HCT116 (cell line): Measurements from ENCODE around the gene DVL2.

Experiments
- CBX3 ChIP-seq: IDR thresholded peaks from 2 replicates; pipeline ENCODE4 v1.6.1; 2012; ENCODE audit warnings: low read depth
- CEBPB ChIP-seq: IDR thresholded peaks from 2 replicates; pipeline ENCODE4 v1.6.1; 2012; ENCODE audit warnings: low read depth
- EGR1 ChIP-seq: IDR thresholded peaks from 2 replicates; pipeline ENCODE4 v1.6.1; 2012; ENCODE audit warnings: low read depth
- EZH2 ChIP-seq: fragments of 200-600 bp; sonication (generic); IDR thresholded peaks from 2 replicates; pipeline ENCODE4 v1.6.1; 2017; ENCODE audit warnings: antibody characterized with exemption, mixed run types
- JUND ChIP-seq: IDR thresholded peaks from 2 replicates; pipeline ENCODE4 v1.6.1; 2012
- POLR2A ChIP-seq: IDR thresholded peaks from 2 replicates; pipeline ENCODE4 v1.7.0; 2011; ENCODE audit warnings: borderline replicate concordance; ENCODE audit not compliant: insufficient read depth, insufficient read length; ENCODE audit errors: extremely low read depth
- POLR2AphosphoS5 ChIP-seq: IDR thresholded peaks from 2 replicates; pipeline ENCODE4 v1.6.1; 2011; ENCODE audit warnings: mild to moderate bottlenecking, low read depth, low read length, moderate library complexity
- RAD21 ChIP-seq: IDR thresholded peaks from 2 replicates; pipeline ENCODE4 v1.6.1; 2012; ENCODE audit warnings: low read depth, mild to moderate bottlenecking
- REST ChIP-seq: IDR thresholded peaks from 2 replicates; pipeline ENCODE4 v1.6.1; 2012; ENCODE audit warnings: low read depth
- SIN3A ChIP-seq: IDR thresholded peaks from 2 replicates; pipeline ENCODE4 v1.6.1; 2012; ENCODE audit warnings: low read depth
- YY1 ChIP-seq: IDR thresholded peaks from 2 replicates; pipeline ENCODE4 v1.6.1; 2011; ENCODE audit warnings: low read length, low read depth, moderate library complexity, mild to moderate bottlenecking; ENCODE audit not compliant: insufficient replicate concordance; ENCODE audit errors: extremely low read depth
- ZNF274 ChIP-seq: fragments of 200-500 bp; sonication (Bioruptor generic); IDR thresholded peaks from 2 replicates; pipeline ENCODE4 v1.6.1; 2014; ENCODE audit warnings: mild to moderate bottlenecking, low read depth, low read length, inconsistent platforms
- TF ChIP-seq, protein P1 (sequence below), 3 experiments: fragments of 200-600 bp in 1 of 3; sonication (generic) in 1 of 3; IDR thresholded peaks in 2 of 3; conservative IDR thresholded peaks in 1 of 3; 2 replicates each; pipeline ENCODE4 v1.5.1; 2012 to 2017; ENCODE audit warnings: low read depth in 2 of 3, low read length in 2 of 3, antibody characterized with exemption in 1 of 3, borderline replicate concordance in 1 of 3, control low read depth in 1 of 3, mild to moderate bottlenecking in 1 of 3, mixed read lengths in 1 of 3, mixed run types in 1 of 3, moderate library complexity in 1 of 3; ENCODE audit not compliant: insufficient read depth in 1 of 3

- TF ChIP-seq POLR2A = no peak
- TF ChIP-seq, protein P1, sequence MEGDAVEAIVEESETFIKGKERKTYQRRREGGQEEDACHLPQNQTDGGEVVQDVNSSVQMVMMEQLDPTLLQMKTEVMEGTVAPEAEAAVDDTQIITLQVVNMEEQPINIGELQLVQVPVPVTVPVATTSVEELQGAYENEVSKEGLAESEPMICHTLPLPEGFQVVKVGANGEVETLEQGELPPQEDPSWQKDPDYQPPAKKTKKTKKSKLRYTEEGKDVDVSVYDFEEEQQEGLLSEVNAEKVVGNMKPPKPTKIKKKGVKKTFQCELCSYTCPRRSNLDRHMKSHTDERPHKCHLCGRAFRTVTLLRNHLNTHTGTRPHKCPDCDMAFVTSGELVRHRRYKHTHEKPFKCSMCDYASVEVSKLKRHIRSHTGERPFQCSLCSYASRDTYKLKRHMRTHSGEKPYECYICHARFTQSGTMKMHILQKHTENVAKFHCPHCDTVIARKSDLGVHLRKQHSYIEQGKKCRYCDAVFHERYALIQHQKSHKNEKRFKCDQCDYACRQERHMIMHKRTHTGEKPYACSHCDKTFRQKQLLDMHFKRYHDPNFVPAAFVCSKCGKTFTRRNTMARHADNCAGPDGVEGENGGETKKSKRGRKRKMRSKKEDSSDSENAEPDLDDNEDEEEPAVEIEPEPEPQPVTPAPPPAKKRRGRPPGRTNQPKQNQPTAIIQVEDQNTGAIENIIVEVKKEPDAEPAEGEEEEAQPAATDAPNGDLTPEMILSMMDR (IDR thresholded peaks at IDR 0.05 in 2 of 3, conservative IDR thresholded peaks at IDR 0.05 in 1 of 3; ENCODE audit: borderline replicate concordance in 1 of 3, insufficient read depth in 1 of 3, low read depth in 2 of 3, low read length in 2 of 3) = no peak
- no peak for TF ChIP-seq CBX3
- TF ChIP-seq POLR2AphosphoS5 = 0 out of 2 replicates have a peak, but pooled peaks have one; percentile 6
- no peak for TF ChIP-seq EZH2
- no peak for TF ChIP-seq REST
- no peak for TF ChIP-seq RAD21
- TF ChIP-seq SIN3A = no peak
- no peak for TF ChIP-seq EGR1
- TF ChIP-seq ZNF274 = no peak
- no peak for TF ChIP-seq JUND
- no peak for TF ChIP-seq CEBPB
- no peak for TF ChIP-seq YY1
Observed at GRCh38 chr17:7260151-7260550, 25.8 kb upstream of the DVL2 start.
